Measurements from ENCODE around the gene CCDC186.

DNA sequence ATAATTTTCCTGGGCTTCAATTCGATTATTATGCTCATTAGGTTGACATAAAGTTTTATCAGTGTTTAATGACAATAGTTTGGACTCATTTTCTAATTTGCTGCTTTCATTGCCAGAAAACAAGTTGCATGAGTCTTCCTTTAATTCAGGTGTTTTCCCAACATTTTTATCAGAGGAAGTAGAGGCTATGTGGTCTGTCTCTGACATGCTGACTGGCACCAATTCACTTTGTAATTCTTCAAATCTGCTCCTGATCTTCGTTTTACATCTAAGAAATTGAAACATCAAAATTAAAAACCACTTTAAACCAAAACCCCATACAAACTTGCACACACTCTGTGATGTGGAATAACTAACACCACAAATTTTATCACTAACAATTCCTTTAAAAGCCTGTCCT, 10.9 kb downstream of the CCDC186 start:
- TF ChIP-seq, protein P1, sequence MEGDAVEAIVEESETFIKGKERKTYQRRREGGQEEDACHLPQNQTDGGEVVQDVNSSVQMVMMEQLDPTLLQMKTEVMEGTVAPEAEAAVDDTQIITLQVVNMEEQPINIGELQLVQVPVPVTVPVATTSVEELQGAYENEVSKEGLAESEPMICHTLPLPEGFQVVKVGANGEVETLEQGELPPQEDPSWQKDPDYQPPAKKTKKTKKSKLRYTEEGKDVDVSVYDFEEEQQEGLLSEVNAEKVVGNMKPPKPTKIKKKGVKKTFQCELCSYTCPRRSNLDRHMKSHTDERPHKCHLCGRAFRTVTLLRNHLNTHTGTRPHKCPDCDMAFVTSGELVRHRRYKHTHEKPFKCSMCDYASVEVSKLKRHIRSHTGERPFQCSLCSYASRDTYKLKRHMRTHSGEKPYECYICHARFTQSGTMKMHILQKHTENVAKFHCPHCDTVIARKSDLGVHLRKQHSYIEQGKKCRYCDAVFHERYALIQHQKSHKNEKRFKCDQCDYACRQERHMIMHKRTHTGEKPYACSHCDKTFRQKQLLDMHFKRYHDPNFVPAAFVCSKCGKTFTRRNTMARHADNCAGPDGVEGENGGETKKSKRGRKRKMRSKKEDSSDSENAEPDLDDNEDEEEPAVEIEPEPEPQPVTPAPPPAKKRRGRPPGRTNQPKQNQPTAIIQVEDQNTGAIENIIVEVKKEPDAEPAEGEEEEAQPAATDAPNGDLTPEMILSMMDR (IDR thresholded peaks at IDR 0.05): no peak
- TF ChIP-seq POLR2A (IDR thresholded peaks at IDR 0.05): no peak
